ENCODE data around the gene PRICKLE2.

The PRICKLE2 gene

DNA sequence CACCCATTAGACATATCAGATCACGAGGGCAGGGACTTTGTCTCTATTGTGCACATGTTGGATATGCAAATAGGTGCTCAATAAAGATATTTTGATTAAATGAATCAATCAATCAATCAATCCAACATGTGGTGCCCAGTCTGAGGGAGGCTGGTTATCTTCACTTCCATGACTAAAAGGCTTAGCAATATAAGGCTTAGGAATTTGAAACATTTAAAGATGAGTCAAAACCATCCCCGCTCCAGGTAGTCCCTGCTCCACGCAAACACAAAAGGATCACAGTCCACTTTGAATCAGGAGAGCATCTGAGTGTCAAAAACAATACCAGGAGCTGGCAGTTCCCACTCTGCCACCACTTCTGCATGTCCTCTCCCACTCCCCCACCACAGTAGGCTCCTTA, 25.8 kb upstream of the PRICKLE2 start:
- DNase-seq: no peak

DNA sequence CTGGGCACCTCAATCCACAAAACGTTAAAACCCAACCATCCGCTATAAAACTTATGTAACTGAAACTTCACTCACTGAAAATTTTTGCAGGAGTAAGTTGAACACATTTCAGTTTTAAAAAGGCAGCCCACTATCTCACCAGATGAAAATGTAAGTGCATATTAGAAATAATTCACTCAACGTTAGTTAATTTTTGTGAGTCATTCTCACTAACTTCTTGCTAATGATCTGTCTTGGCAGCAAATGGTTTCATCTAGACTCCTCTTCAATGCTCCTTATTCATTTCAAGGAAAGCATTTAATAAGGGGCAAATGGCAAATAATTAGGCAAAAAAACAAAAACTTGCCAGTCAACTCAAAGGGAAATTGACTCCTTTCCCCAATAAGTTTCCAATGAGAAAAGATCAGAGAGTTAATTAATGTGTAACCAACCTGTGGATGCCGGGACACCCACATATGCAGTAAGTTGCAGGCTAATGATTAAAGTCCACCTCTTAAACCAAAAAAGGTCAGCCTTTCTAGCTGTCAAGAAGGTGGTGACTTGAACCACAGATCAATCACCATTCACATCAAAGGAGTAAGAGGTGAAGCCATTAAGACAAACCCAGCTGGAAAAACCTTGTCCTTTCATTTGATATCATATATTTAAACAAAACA, 22.9 kb upstream of the PRICKLE2 start:
- DNase-seq: no peak

GRCh38 chr3:64244011-64244942, 19.0 kb upstream of the PRICKLE2 start:
- peak in 1 of 3 donors; percentile 6 for DNase-seq

DNA sequence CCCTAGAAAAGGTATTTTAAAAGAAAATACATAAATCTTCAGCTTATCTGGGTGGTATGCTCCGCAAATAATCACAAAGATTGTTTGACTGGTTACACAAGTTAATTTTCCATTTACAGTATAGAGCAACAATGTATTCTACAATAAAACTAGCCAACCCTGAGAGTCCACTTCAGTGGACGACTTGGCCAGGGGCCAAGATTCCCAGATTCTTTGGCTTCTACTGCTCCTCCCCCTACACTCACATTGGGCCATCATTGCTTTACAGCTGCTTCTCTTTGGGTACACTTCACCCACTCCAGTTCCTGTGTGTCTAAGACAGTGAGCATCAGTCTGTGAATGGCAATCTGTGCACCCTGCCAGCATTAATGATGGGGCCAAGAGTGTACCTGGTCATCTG, 17.2 kb upstream of the PRICKLE2 start:
- DNase-seq: no peak

DNA sequence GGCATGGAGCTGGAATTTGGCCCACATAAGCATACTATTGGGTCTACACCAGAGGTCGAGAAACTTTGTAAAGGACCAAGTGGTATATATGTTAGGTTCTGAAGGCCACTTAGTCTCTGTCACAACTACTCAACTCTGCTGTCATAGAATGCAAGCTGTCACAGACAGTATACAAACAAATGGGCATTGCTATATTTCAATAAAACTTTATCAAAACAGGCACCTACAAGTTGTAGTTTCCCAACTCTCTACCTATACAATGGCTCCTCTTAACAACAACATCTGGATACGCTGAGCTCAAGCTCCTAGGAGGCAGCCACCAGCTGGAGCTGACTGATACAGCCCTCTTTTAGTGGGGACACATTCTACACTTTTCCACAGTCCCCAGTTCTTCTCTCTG, 15.7 kb upstream of the PRICKLE2 start:
- no peak for DNase-seq

DNA sequence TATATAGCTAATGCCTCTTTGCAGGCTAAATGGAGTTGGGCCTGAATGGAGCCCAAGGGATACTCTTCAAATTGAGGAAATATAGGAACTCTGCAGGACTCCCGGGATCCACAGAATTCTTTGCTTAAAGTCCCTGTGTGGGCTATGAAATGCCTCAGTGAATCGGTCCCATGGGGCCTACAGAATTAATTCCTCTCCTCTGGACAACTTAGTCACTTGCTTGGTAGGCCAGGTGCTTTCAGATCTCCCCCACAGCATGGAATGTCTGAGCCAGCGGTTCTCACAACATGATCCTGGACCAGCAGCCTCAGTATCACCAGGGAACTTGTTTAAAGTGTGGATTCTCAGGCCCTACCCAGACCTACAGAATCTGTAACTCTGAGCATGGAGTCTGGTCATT, 15.1 kb upstream of the PRICKLE2 start:
- no peak for DNase-seq

DNA sequence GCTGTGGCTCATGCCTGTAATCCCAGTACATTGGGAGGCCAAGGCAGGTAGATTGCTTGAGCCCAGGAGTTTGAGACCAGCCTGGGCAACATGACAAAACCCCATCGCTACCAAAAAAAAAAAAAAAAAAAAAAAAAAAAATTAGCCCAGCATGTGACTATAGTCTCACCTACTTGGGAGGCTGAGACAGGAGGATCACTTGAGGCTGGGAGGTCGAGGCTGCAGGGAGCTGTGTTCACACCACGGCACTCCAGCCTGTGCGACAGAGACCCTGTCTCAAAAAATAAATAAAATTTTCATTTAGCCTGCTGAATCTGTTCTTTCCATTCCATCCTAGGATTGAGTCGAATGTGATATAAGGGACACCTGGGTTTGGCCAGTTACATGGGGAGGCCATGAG, 14.6 kb upstream of the PRICKLE2 start:
- DNase-seq: no peak

DNA sequence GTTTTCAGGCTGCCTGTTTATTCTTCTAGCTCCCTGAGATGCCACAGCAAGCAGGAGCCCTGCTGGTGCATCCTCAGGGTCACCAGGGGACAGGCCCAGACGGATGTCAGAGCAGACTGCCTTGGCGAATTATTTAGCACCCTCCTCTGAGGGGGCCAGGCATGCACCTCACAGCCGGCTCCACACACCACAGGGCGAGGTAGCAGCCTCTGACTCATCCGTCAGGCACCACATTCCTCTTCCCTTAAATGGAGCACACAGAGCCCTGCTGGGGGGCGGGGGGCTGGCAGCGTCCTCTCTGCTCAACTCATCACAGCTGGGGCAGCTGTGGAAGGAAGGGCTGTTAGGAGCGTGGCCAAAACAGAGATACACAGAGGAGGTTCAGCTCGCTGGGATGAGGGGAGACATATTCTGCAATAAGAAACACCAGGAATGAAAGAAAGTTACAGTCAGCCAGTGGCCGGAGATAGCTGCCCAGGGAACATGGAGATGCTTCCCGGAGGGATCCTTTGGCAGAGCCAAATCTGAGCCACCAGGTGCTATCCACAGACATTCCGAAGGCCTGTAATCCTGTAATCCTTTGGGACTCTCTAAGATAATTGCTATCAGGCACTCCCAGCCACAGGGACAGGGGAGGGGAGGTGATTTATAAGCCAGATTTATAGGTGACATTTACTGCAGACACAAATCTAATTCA, 13.9 kb upstream of the PRICKLE2 start:
- no peak for DNase-seq

GRCh38 chr3:64237083-64237482, 11.8 kb upstream of the PRICKLE2 start:
- no peak for DNase-seq

DNA sequence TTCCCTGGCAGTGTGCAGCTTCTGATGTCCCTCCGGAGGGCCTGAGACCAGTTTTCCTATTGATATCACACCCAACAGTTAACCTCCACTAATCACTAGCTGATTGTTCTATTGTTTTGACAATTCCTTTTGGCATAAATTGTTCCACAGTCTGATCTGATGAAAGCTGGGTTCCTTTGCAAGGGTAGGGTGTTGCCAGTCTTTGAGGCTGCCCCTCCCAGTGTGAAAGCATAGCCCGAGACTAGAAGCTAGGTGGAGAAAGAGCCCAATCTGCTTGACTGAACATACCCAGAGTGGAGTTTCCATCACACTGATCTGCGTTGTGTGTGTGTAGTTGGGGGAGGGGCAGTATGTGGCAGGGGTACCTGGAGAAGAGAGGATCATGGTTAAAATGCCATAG, 10.3 kb upstream of the PRICKLE2 start:
- no peak for DNase-seq

DNA sequence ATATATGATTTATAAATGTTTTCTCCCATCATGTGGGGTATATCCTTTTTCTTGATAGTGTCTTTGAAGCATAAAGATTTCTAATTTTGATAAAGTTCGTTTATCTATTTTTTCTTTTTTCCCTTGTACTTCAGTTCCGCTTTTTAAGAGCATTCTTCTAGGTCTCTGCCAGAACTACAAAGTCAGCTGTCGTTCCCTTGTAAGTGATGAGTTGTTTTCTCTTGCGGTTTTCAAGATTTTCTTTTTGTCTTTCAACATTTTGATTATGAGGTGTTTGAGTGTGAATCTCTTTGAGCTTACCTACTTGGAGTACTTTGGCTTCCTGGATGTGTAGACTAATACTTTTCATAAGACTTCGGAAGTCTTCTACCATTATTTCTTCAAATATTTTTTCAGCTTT, 9.3 kb upstream of the PRICKLE2 start:
- DNase-seq: no peak

- DNase-seq: no peak
These were observed 7.6 kb upstream of the PRICKLE2 start for GRCh38 chr3:64232821-64233220.

DNA sequence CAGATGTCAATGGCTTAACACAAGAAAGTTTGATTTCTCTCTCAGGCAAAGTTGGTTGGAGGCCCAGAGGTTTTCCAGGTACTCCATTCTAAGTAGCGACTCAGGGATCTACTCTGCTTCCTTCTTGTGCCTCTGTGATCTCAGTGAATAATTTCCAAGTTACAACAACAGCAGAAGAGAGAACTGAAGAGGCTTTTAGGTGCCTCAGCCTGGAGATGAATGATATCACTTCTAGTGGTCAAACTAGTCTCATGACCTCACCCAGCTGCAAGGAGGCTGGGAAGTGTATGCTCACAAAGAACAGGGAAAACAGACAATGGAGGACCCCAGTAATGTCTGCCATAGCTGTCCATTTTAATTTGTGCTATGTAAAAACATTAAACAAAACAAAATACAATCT, 4.6 kb upstream of the PRICKLE2 start:
- no peak for DNase-seq

- no peak for DNase-seq
These were observed 2.8 kb upstream of the PRICKLE2 start for GRCh38 chr3:64228110-64228509.

DNA sequence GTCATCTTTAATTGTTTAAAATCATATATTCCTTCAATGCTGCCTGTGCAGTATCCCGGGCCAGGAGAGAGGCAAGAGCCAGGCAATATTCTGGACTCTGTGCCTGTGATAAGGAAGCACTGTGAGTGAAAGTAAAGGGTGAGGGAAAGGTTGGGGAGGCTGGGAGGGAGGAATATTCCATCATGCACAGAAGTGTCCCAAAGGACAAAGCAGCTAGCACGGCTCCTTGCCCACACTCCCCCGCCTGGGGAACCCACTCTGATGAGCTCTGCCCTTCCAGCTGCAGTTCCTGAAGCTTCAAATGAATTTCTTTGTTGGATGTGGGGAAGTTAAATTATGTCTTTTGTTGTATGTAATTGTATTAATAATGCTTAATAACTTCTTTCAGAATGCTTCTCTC, 1.5 kb upstream of the PRICKLE2 start:
- no peak for DNase-seq

DNA sequence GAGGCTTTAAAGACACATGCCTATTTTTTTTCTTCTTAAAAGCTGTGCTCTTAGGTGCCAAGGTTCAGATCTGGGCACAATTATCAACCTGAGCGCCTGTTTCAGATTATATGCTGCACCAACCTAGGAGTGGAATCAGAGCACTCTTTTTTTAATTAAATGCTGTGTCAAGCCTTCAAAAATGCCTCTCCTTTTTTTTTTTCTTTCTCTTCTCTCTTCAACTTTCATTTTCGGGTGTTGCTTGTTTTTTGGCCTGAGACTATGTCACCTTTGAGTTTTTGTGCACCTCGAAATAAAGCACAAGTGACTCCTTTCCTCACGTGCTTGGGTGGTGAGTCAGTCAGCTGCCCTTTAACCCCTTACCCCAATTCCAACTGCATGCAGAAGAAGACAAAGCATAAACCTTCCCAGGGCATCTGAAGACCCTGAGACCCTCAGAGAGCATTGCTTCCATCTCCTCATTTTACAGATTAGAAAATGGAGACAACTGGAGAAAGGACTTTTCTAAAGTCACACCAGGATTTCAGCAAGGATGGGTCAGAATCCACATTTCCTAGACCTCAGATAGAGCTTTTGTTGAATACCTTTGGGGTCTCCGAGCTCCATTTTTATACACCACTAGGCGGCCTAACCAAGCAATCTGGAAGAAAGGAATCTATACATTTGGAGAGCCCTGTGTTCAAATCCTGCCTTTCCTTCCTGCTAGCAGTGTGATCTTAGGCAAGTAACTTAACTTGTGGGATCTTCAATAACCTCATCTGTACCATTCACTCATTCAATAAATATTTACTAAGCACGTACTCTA, 631 bp upstream of the PRICKLE2 start:
- DNase-seq: no peak

DNA sequence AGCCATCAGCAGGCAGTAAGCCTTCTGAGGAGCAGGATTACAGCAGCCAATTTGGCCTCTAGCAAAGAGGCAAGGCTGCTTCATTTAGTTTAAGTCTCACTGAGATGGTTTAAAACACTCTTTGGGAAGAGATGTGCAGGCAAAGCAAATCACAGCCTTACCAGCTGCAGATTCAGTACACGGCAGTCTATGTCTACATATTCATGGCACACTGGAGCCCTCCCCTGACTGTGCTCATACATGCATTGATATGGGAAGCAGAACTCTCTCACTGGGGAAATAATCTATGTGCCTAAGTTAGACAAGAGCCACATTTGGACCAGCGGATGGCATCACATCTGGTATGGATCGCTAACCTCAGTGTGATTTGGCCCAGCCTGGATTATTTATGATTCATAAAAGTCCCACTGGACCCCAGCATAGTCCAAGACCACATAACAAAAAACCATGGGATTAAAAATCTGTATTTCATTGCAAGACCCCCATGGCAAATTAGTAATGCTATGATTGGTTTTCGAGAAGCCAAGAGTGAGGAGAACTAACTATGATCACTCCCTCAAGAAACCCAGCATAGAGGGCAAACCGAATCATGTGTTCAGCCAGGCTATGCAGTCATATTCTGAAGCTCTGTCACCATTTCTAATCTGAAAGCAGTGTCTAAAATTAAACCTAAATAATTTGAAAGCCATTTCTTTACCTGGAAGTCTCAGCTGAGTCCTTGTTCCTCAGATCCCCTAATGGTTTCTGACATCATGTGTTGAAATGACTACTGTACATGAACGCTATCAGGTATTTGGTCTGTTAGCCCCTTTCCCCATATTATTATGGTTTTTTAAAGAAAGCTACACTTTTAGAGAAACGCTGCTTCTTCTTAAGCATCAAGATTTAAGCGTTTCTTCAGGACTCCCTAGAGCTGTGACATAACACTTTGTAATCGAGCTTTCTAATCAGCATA, 1.2 kb downstream of the PRICKLE2 start:
- DNase-seq: no peak

GRCh38 chr3:64222501-64223111, 2.7 kb downstream of the PRICKLE2 start:
- no peak for DNase-seq

DNA sequence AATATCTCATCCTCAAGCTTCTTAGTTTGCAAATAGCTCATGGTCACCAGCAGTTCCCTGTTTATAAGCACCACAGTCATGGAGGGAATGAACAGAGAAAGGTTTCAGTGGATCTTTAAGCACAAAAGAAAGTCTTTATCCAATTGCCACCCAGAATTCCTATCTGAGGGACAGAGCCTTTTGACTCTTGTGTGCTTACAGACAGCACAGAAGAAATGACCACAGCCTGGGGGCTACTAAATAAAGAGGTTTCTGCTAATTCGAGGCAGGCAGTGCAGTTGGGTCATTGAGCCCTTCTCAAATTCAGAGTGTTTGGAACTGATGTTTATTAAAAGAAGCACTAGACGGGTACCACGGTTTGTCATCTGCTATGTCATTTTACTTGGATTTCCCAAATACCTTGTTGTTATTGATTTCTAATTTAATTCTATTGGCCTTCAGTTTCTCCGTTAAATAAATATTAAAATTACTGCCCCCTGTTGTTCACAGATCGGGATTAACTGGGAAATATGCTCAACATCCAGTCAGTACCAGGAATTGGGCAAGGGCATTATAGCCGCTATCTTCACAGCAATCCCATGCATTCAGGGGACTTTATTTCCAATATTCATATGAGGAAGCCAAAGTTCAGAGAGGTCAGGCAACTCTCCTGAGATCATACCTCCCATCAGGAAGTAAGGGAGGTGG, 3.6 kb downstream of the PRICKLE2 start:
- no peak for DNase-seq

- no peak for DNase-seq
These were observed 4.9 kb downstream of the PRICKLE2 start for GRCh38 chr3:64220161-64220914.
